Pancreas (tissue), 10 donors: Measurements from ENCODE around the gene RPL11. TPM values are rescaled to one million over a fixed set of nuclear protein-coding genes. Genes with fewer than 3 reads are reported as not detected.
"Not testable (repeated sequence)": the region's sequence is repeated elsewhere in the genome, so short reads cannot be mapped to it uniquely, and the experiment has no call there.

Experiments
- ATAC-seq, 4 donors: fragments of 200-7000 bp; cut with Tn5 transposase; one replicate each; pipeline versions ENCODE4 v1.8.0 to v1.9.1; 2020; ENCODE audit warnings: mild to moderate bottlenecking in 4 of 4, moderate library complexity in 4 of 4
- DNase-seq, 6 donors: peaks; one replicate each; pipeline ENCODE4 v3.0.0-alpha.2; 2020
- FAIRE-seq: peaks from 2 replicates; lab custom pipeline; 2012; peaks lifted over from hg19 to GRCh38; lab: Jason Lieb, UNC
- H3K27ac ChIP-seq, 4 donors: fragments of 200-600 bp; sonication (generic); 1 replicate in 3 of 4; 2 replicates in 1 of 4; pipeline versions ENCODE4 v1.5.0 to v1.8.0; 2020
- H3K27me3 ChIP-seq, 4 donors: fragments of 200-600 bp; one replicate each; pipeline ENCODE4 v1.8.0; 2021
- H3K36me3 ChIP-seq, 3 donors: fragments of 200-600 bp; sonication (generic) in 1 of 3; one replicate each; pipeline versions ENCODE4 v1.5.0 to v1.8.0; 2020 to 2021
- H3K4me1 ChIP-seq, 3 donors: fragments of 200-600 bp; one replicate each; pipeline ENCODE4 v1.8.0; 2021
- H3K4me3 ChIP-seq, 4 donors: fragments of 200-600 bp; sonication (generic) in 2 of 4; one replicate each; pipeline versions ENCODE4 v1.5.0 to v1.8.0; 2020 to 2021
- H3K9me3 ChIP-seq, 4 donors: fragments of 200-600 bp; one replicate each; pipeline ENCODE4 v1.8.0; 2021
- WGBS, 2 donors: extraction: QIAGEN DNeasy Blood & Tissue Kit; methylation state at CpG; one replicate each; pipeline ENCODE4 v1.1.7; 2013; 5-methylcytosine and 5-hydroxymethylcytosine counted together
- intact Hi-C, 3 donors: fragments of 100-400 bp; cut with DNase I; formaldehyde crosslinking; loops; one replicate each; pipeline versions ENCODE4 v1.11.1 to v1.14.2; 2022
- polyA plus RNA-seq, 2 donors: library from polyadenylated mRNA; stranded (reverse); fragments of 200-250 nt; gene quantifications; one replicate each; pipeline ENCODE4 v1.2.3, GENCODE V29; 2013
- total RNA-seq, 6 donors: library from RNA; stranded (reverse); fragmentation: NEBNext Ultra II Directional in 4 of 6; extraction: Animal tissue kit (Norgen Biotek cat#: 25700) in 4 of 6; gene quantifications; one replicate each; pipeline versions ENCODE4 v1.2.1 to v1.2.4, GENCODE V29; 2021 to 2023
- TF ChIP-seq, protein P1 (sequence below), 4 donors: fragments of 200-600 bp; sonication (generic) in 3 of 4; IDR thresholded peaks; one replicate each; pipeline versions ENCODE4 v1.5.0 to v1.8.0; 2021; ENCODE audit warnings: antibody characterized with exemption in 4 of 4
- donor health status: healthy with polysubstance abuse.
- donor health status: DM: no; HTN: no; CAD: no; lungs with moderate emphysema.
- donor health status: DM: no; HTN: no; CAD: no.
- donor health status: control.
- donor health status: control.
- donor health status: Bipolar disorder and iron deficiency.
- donor health status: DM: yes; HTN: yes; CAD: no.
- donor health status: DM: no; HTN: no; CAD: no.
- donor health status: DM: no; HTN: no; CAD: no.
- donor health status: DM: yes; HTN: yes; CAD: no.

Gene RPL11
- total and polyA plus RNA-seq, 8 donors = 511 to 1,484 (median 734) TPM

DNA sequence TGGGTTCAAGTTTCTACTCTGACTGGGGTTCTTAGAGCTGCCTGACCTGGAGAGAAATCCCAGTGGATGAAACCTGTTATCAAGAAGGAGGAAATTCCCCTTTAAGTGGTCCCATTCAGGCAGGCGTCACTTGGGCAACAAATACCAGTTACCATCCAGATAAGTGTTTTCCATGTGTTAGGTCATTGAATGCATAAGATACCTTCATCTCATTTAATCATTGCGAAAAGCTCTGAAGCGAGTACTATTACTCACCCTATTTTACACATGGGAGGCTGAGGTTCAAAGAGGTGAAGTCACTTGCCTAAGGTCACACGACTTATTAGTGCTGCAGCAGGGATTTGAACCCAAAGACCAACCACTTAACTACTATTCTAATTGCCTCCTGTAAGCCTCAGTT lies 45.5 kb upstream of the RPL11 start:
- ATAC-seq (no peak), DNase-seq (no peak), FAIRE-seq (no peak)
- WGBS, 2 donors = 77 to 90% methylated on average over 4 of the region's 4 CpGs
- no peak overlapping the region for H3K27ac ChIP-seq
- no peak overlapping the region for H3K4me3 ChIP-seq
- no peaks in the 10 kb centered on the region for H3K4me1 ChIP-seq
- TF ChIP-seq, protein P1, sequence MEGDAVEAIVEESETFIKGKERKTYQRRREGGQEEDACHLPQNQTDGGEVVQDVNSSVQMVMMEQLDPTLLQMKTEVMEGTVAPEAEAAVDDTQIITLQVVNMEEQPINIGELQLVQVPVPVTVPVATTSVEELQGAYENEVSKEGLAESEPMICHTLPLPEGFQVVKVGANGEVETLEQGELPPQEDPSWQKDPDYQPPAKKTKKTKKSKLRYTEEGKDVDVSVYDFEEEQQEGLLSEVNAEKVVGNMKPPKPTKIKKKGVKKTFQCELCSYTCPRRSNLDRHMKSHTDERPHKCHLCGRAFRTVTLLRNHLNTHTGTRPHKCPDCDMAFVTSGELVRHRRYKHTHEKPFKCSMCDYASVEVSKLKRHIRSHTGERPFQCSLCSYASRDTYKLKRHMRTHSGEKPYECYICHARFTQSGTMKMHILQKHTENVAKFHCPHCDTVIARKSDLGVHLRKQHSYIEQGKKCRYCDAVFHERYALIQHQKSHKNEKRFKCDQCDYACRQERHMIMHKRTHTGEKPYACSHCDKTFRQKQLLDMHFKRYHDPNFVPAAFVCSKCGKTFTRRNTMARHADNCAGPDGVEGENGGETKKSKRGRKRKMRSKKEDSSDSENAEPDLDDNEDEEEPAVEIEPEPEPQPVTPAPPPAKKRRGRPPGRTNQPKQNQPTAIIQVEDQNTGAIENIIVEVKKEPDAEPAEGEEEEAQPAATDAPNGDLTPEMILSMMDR (IDR thresholded peaks at IDR 0.05) = no peak
- H3K9me3 ChIP-seq = no peaks in the 10 kb centered on the region
- intact Hi-C loops = no loop called here
- H3K36me3 ChIP-seq = no peaks in the 10 kb centered on the region
- no peaks in the 10 kb centered on the region for H3K27me3 ChIP-seq

DNA sequence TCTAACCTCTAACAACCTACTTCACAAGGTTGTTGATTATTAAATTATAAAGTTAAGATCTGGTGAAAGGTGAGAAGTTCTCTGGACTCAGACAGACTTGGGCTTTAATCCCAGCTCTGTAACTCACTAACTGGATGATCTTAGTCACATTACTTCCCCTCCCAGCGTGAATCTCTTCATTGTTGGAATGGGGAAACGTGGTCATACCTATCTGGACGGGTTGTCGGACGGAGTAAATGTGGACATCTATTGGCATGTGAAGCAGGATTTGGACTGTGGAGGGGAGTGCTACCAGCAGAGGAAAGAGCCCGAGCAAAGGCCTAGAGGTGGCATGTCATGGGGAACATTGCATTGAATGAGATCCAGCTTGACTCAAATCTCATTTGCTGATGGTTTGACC lies 45.1 kb upstream of the RPL11 start:
- no peaks in the 10 kb centered on the region for H3K27me3 ChIP-seq
- TF ChIP-seq, protein P1 (IDR thresholded peaks at IDR 0.05) = no peak
- no peaks in the 10 kb centered on the region for H3K9me3 ChIP-seq
- ATAC-seq (no peak), DNase-seq (no peak), FAIRE-seq (no peak)
- no peak overlapping the region for H3K4me3 ChIP-seq
- WGBS, 2 donors = 78 to 81% methylated on average over 6 of the region's 6 CpGs
- no peaks in the 10 kb centered on the region for H3K4me1 ChIP-seq
- H3K36me3 ChIP-seq = no peaks in the 10 kb centered on the region
- no peak overlapping the region for H3K27ac ChIP-seq
- intact Hi-C loops = no loop called here

DNA sequence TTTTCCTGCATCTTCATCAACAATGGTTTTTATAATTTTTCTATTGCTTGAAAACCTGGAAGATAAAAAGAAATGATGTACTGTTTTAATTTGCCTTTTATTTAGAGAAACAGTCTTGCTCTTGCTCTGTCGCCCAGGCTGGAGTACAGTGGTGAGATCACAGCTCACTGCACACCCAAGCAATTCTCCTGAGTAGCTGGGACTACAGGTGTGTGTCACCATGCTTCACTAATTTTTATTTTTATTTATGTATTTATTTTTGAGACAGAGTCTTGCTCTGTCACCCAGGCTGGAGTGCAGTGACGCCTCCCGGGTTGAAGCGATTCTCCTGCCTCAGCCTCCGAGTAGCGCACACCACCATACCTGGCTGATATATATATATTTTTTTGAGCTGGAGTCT lies 43.0 kb upstream of the RPL11 start:
- Histone ChIP-seq H3K4me3 (no peak overlapping the region), H3K27me3 (no peaks in the 10 kb centered on the region), H3K4me1 (no peaks in the 10 kb centered on the region), H3K36me3 (no peaks in the 10 kb centered on the region), H3K9me3 (no peaks in the 10 kb centered on the region), H3K27ac (no peak overlapping the region)
- no peak for FAIRE-seq
- ATAC-seq = no peak
- TF ChIP-seq, protein P1 (IDR thresholded peaks at IDR 0.05) = no peak
- intact Hi-C loops = no loop called here
- DNase-seq = no peak
- 90 to 94% methylated on average over 6 of the region's 6 CpGs for WGBS, 2 donors

DNA sequence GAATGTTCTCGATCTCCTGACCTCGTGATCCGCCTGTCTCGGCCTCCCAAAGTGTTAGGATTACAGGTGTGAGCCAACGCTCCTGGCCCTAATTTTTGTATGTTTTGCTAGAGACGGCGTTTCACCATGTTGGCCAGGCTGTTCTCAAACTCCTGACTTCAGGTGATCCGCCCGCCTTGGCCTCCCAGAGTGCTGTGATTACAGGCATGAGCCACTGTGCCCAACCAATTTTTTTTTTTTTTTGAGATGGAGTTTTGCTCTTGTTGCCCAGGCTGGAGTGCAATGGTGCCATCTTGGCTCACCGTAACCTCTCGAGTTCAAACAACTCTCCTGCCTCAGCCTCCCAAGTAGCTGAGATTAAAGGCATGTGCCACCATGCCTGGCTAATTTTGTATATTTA lies 42.4 kb upstream of the RPL11 start:
- H3K36me3 ChIP-seq, DNase-seq, H3K4me1 ChIP-seq, intact Hi-C loops, H3K27me3 ChIP-seq, H3K4me3 ChIP-seq, ATAC-seq, FAIRE-seq, H3K9me3 ChIP-seq, H3K27ac ChIP-seq: not testable (repeated sequence)
- WGBS, 2 donors = 84 to 87% methylated on average over 11 of the region's 11 CpGs

DNA sequence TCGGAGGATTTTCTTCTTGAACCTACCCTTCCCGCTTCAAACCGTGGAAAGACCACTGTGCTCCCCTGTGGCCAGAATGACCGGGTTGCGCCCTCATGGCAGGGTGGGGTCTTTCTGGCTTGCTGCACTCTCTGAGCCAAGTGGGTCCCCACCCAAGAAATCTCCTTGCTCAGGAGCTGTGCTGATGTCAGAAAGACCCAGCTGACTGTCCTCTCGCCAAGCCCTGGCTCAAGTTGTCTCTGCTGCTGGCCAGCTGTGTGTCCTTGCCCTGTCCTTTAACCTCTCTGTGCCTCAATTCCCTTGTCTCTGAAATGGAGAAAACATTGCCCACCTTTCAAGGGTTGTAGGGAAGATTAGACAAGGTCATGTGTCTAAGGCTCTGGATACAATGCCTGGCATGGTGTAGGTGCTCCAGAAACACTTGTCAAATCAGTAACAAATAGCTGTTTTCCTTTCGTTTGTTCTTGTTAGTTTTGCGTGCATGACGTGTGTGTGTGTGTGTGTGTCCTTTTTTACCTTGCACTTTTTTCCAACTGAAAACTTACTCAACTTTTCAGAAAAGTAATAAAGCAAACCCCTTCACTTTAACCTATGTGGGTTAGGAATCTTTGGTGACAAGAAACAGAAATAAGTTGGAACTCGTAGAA lies 41.1 kb upstream of the RPL11 start:
- DNase-seq (no peak), FAIRE-seq (no peak), ATAC-seq (peak in 1 of 4 donors; percentile 36)
- Histone ChIP-seq H3K9me3 (no peaks in the 10 kb centered on the region), H3K4me1 (no peaks in the 10 kb centered on the region), H3K36me3 (no peaks in the 10 kb centered on the region), H3K27ac (no peak overlapping the region), H3K27me3 (no peaks in the 10 kb centered on the region), H3K4me3 (no peak overlapping the region)
- intact Hi-C loops = no loop called here
- WGBS, 2 donors = 52 to 56% methylated on average over 10 of the region's 10 CpGs
- TF ChIP-seq, protein P1 (IDR thresholded peaks at IDR 0.05) = no peak
